ENCODE data around the gene ADAMTSL3.

ADAMTSL3 gene

GRCh38 chr15:83892498-83892897, 238.6 kb downstream of the ADAMTSL3 start:
- no peak for DNase-seq

GRCh38 chr15:83893308-83893707, 239.4 kb downstream of the ADAMTSL3 start:
- no peak for DNase-seq

GRCh38 chr15:83897037-83897436, 243.1 kb downstream of the ADAMTSL3 start:
- DNase-seq: no peak

GRCh38 chr15:83898361-83898760, 244.4 kb downstream of the ADAMTSL3 start:
- no peak for DNase-seq

- DNase-seq: no peak
These were observed 245.7 kb downstream of the ADAMTSL3 start for GRCh38 chr15:83899670-83900069.

GRCh38 chr15:83904107-83905040, 250.5 kb downstream of the ADAMTSL3 start:
- no peak for DNase-seq

- DNase-seq: no peak
These were observed 251.8 kb downstream of the ADAMTSL3 start for GRCh38 chr15:83905556-83906273.

GRCh38 chr15:83911345-83911744, 257.4 kb downstream of the ADAMTSL3 start:
- DNase-seq: no peak

GRCh38 chr15:83912343-83912742, 258.4 kb downstream of the ADAMTSL3 start:
- no peak for DNase-seq

- DNase-seq: no peak
These were observed 259.2 kb downstream of the ADAMTSL3 start for GRCh38 chr15:83913034-83913632.

GRCh38 chr15:83914906-83915305, 261.0 kb downstream of the ADAMTSL3 start:
- no peak for DNase-seq

- DNase-seq: no peak
These were observed 263.5 kb downstream of the ADAMTSL3 start for GRCh38 chr15:83917432-83917831.

GRCh38 chr15:83918011-83918410, 264.1 kb downstream of the ADAMTSL3 start:
- no peak for DNase-seq

GRCh38 chr15:83919319-83919830, 265.5 kb downstream of the ADAMTSL3 start:
- DNase-seq: no peak

GRCh38 chr15:83919978-83920510, 266.1 kb downstream of the ADAMTSL3 start:
- no peak for DNase-seq

- no peak for DNase-seq
These were observed 268.8 kb downstream of the ADAMTSL3 start for GRCh38 chr15:83922649-83923294.

- no peak for DNase-seq
These were observed 272.2 kb downstream of the ADAMTSL3 start for GRCh38 chr15:83926116-83926515.

- DNase-seq: no peak
These were observed 273.9 kb downstream of the ADAMTSL3 start for GRCh38 chr15:83927704-83928391.

- no peak for DNase-seq
These were observed 274.4 kb downstream of the ADAMTSL3 start for GRCh38 chr15:83928392-83928734.

GRCh38 chr15:83928878-83929418, 275.0 kb downstream of the ADAMTSL3 start:
- no peak for DNase-seq

- no peak for DNase-seq
These were observed 275.7 kb downstream of the ADAMTSL3 start for GRCh38 chr15:83929619-83930018.

Data from CD4-positive, alpha-beta T cell treated with Interleukin-4 for 4 hours (primary cell).